ENCODE measurements around the gene ORAI1.
"Not testable (repeated sequence)": the region's sequence is repeated elsewhere in the genome, so short reads cannot be mapped to it uniquely, and the experiment has no call there.

ORAI1 gene

GRCh38 chr12:121626087-121626852 is at the start of gene ORAI1:
Gene ORAI1, plus strand, starts transcription at chr12:121626530.
- DNase-seq (ENCODE audit: low spot score) = peak; percentile 93

- no peak for DNase-seq (ENCODE audit: low spot score)
Measured at GRCh38 chr12:121576851-121577391, 49.4 kb upstream of the ORAI1 start.

- DNase-seq (ENCODE audit: low spot score) = no peak
Measured at GRCh38 chr12:121577443-121578180, 48.7 kb upstream of the ORAI1 start.

GRCh38 chr12:121578230-121579189 is 47.8 kb upstream of the ORAI1 start:
- DNase-seq (ENCODE audit: low spot score) = no peak

GRCh38 chr12:121579190-121579791 is 47.0 kb upstream of the ORAI1 start:
- DNase-seq (ENCODE audit: low spot score) = no peak

GRCh38 chr12:121579981-121580868 is 46.1 kb upstream of the ORAI1 start:
- DNase-seq (ENCODE audit: low spot score) = peak; percentile 74

GRCh38 chr12:121580959-121581685 is 45.2 kb upstream of the ORAI1 start, which contains the start of gene KDM2B:
Gene KDM2B, minus strand, starts transcription at chr12:121581023. Its CDS starts 112 bp downstream, at chr12:121580911.
- peak; percentile 26 for DNase-seq (ENCODE audit: low spot score)

- no peak for DNase-seq (ENCODE audit: low spot score)
Measured at GRCh38 chr12:121581686-121582429, 44.5 kb upstream of the ORAI1 start.

GRCh38 chr12:121582583-121583333 is 43.6 kb upstream of the ORAI1 start:
- DNase-seq (ENCODE audit: low spot score) = no peak

- DNase-seq (ENCODE audit: low spot score) = not testable (repeated sequence)
Measured at GRCh38 chr12:121583334-121583661, 43.0 kb upstream of the ORAI1 start.

GRCh38 chr12:121584885-121585284 is 41.4 kb upstream of the ORAI1 start:
- DNase-seq (ENCODE audit: low spot score) = not testable (repeated sequence)

GRCh38 chr12:121590476-121591143 is 35.7 kb upstream of the ORAI1 start:
- peak; percentile 83 for DNase-seq (ENCODE audit: low spot score)

GRCh38 chr12:121592320-121592719 is 34.0 kb upstream of the ORAI1 start:
- DNase-seq (ENCODE audit: low spot score) = no peak

- DNase-seq (ENCODE audit: low spot score) = no peak
Measured at GRCh38 chr12:121595520-121595919, 30.8 kb upstream of the ORAI1 start.

GRCh38 chr12:121596526-121596925 is 29.8 kb upstream of the ORAI1 start:
- DNase-seq (ENCODE audit: low spot score) = no peak

- no peak for DNase-seq (ENCODE audit: low spot score)
Measured at GRCh38 chr12:121600702-121601336, 25.5 kb upstream of the ORAI1 start.

- DNase-seq (ENCODE audit: low spot score) = no peak
Measured at GRCh38 chr12:121602766-121603165, 23.6 kb upstream of the ORAI1 start.

Measured in CD4-positive, alpha-beta T cell treated with Interleukin-6 at 100 ng/mL for 8 hours (primary cell).